HG02943 (cell line): ENCODE results near the gene HIKESHI.

Experiments
- ATAC-seq: cut with Tn5 transposase; IDR thresholded peaks from one replicate; pipeline ENCODE4 v1.9.1; 2021; ENCODE audit warnings: mild to moderate bottlenecking, low read depth, moderate library complexity; ENCODE audit not compliant: unreplicated experiment

The HIKESHI gene

DNA sequence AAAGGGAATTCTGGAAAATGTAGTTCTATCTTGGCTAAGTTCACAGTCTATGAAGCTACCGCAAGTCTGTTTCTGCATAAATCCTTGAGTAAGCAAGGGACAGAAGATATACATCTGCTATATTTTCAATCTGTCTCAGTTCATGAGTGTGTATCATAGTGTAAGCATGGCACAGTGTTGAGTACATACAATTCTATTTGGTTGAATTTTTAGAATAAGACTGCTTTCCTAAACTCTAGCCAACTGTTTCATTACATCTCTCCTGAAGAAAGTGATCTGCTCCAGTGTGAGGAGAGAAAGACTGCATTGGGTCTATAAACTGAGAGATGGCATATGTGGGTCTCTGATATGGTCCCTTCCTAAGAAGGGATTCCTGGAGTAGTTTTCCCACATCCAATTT is 70.0 kb downstream of the HIKESHI start:
- no peak for ATAC-seq

DNA sequence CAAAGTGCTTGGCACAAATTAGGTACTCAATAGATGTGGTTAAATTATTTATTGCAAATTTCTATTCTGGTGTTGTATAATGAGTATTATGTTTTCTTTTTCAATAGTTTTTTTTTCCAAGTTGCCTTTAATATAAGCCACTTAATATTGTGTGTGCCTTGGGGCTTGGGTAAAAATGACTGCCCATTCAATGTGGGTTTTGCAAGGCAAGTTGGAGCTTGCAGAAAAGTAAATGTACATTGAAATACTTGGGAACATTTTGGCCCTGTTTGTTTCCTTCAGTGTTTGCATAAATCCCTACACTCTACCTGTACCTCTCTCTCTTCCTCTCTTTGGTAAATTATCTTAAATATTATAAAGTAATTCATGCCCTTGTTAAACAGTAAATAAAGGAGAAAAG is 70.5 kb downstream of the HIKESHI start:
- ATAC-seq: no peak

DNA sequence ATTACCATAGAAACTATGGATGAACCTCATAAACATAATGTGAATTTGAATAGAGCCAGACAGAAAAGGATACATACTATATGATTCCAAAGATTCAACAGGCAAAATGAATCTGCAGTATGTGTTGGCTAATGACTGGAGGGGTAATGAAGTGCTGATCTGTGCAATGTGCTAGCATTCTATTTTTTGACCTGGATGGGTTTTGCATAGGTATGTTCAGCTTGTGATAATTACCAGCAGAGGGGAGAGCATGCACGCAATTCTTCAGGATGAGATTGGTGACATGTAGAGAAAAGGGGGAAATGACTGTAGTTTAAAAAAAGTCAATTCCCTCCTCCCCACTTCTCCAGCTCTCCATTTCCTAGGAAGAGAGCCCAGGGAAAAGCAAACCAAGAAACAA is 72.0 kb downstream of the HIKESHI start:
- no peak for ATAC-seq

DNA sequence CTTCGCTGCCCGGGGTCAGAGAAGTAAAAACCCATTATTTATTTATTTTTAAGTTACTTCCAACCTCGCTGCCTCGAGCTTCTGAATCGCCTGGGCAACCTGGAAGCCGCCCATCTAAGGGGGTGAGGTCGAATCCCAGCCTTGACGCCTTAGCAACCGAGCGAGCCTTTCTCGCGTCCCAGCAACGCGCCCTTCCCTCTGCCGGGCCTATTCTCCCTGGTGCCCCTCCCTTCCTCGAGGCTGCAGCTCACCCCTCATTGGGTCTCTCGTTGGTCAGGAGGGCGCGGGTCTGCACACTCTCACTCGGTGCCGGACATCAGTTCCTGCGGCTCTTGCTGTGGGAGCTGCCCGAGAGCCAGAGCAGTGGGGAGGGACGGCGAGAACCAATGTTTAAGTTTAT is 72.5 kb downstream of the HIKESHI start, which contains the start of gene CCDC81:
Gene CCDC81, plus strand, starts transcription at position 302 of the 400 bp plus-strand sequence. CDS start 277 bp downstream, outside the sequence.
- ATAC-seq: no peak

DNA sequence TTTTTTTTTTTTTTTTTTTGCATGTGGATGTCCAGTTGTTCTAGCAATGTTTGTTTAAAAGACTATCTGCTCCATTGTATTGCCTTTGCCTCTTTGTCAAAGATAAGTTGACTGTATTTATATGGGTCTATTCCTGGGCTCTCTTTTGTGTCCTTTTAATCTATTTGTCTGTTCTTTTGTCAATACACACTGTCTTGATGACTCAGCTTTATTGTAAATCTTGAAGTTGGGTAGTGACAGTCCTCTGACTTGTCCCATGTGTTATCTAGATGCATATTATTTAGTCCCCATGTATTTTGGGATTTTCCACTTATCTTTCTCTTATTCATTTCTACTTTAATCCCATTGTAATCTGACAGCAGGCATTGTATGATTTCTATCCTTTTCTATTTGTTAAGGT is 75.9 kb downstream of the HIKESHI start:
- no peak for ATAC-seq

DNA sequence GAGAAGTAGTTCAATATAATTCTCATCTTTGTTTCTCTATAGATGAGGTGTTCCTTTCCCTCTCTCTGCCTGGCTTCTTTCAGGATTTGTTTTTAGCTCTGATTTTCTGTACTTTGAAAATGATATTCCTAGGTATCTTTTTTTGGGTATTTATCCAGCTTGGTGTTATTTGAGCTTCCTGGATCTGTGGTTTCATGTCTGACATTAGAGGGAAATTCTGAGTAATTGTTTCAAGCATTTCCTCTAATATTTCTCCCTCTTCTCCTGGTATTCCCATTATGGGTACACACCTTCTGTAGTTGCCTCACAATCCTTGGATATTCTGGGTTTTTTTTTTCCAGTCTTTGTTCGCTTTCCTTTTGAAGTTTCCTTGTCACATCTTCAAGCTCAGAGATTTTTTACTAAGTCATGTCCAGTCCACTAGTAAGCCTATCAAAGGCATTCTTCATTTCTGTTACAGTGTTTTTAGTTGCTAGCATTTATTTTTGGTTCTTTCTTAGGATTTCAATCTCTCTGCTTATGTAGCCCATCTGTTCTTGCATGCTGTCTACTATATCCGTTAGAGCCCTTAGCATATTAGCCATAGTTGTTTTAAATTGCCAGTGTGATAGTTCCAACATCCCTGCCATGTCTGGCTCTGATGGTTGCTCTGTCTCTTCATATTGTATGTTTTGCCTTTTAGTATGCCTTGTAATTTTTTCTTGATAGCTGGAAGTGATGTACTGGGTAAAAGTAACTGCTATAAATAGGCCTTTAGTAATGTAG is 78.4 kb downstream of the HIKESHI start:
- ATAC-seq: no peak

DNA sequence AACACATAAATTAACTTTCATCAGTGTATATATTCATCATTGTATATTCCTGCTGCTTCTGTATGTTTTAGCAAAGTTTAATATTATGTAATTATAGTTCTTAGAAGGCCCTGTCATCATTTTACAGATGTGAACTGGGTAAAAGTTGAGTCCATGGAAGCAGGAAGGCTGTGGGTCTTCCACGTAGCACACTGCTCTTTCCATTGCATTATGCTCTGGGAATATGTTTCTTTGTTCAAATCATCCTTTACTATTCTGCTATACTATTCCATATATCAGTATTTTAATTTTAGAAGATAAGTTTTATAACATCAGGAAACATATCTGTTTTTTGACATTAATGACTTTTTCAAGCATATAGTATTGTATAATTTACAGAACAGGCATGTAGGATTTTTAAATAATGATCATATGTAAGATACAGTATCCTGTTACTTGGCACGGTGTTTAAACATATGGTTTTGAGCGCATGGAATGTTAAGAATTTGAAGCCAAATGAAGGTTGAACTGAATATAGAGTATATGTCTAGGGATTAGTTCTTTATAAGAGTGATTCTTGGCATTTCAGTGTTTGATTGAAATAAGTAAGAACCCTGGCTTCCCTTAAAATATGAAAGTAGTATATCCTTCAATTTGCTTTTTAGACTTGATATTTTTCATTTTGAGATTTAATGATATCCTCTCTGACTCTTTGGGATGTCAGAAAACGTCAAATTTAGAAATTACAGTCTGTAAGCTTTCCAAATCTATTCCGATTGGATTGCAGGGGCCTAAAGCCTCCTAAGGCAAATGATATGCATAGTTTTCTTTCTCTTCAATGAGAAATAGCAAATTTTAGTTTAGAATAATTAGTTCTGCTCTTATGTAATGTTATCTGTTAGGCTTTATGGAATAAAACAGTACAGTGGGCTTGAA is 81.3 kb downstream of the HIKESHI start:
- no peak for ATAC-seq

DNA sequence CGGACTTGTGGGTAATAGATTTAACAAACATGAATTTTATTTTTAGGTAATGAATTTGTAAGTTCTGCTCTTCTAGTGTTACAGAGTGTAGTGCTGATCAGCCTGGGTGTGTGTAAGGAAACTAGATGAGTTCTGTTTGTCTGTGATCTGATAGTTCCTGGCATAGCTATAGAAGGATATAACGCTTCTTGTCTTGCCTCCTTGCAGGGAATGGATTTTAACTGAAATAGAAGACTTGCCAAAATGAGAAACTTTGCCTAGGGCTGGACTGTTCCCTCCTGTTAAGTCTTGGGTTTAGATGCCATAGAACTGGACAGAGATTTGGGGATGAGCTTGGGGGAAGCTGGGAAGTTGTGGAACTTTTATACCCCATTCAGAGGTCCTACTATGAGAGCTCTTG is 84.2 kb downstream of the HIKESHI start:
- ATAC-seq: no peak

DNA sequence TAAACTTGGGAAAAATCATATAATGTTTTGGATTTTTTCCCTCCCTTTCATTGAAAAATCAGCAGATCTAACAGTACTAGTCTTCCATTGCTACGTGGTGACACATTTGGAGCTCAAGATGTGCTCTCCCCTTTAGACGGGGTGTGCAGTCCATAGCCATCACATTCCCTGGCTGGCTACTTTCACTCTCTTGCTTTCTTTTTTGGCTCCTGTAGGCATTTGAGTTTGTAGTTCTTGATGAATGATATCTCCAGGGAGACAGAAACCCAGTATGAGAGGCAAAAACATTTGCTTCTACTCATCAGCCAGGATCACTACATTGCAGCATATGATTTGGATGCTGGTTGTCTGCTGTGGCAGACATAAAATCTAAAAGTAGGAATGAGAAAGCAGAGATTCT is 84.7 kb downstream of the HIKESHI start:
- ATAC-seq: no peak

DNA sequence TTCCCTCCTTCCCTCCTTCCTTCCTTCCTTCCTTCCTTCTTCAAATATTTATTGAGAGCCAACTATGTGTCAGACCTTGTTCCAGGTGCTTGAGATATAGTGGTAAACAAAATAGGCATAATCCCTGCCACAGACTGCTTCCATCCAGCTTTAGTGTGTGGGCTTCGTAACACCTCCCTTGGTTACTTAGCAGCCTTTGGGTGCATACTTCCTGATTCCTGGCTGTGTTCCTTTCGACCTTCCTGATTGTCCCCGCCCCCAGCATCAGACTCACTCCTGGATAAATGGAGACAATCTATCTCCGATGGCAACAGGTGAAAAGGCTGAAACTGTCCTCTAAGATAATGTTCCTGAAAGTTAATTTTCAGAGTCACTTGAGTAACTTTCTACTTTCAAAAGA is 86.2 kb downstream of the HIKESHI start:
- no peak for ATAC-seq

DNA sequence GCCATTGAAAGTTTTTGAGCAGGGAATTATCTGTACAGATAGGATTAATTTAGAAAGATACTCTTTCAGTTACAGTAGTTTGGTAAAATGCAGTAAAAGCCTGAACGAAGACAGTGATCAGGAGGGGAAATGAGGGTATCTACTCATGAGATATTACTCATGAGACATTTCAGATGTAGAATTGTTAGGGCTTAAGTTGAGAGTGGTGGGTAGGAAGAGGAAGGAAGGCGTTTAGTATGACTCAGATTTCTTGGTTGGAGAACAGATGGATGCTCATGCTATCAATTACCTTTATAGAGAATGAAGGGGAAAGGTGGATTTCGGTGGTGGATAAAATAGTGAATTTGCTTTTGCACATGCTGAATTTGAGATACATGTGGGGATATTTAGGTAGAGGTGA is 88.4 kb downstream of the HIKESHI start:
- no peak for ATAC-seq

DNA sequence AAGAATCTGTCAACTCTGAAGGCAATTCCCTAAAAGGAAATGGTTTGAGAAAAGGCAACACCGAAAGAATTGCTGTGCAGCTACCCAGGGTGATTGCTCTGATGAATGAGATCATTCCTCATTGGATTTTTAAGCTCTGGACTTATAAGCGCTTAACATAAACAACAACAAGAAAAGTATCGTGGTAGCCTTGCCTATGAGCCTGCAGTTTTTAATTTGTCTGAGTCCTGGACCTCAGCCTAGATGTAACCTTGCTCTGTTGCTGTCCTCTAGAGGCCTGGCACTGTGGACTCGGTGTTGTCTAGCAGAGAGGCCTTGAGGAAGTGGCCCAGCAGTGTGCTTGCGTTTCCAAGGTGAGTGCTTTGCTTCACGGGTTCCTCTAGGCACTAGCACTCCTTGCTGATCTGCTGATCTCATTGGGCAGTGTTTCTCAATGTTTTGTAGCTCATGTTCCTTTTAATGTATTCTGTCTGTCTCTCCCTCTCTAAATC is 93.1 kb downstream of the HIKESHI start:
- ATAC-seq: no peak
